AG04449 (cell line): ENCODE results near the gene PROZ.

Experiments used
- CTCF ChIA-PET: fragments of 350-600 bp; formaldehyde crosslinking; extraction: SDS; loops from one replicate; lab custom pipeline; 2021; ENCODE audit warnings: antibody characterized with exemption; lab: Yijun Ruan, JAX
- POLR2A ChIA-PET: fragments of 400-600, 350-600 bp; formaldehyde crosslinking; extraction: SDS; loops from one replicate; lab custom pipeline; 2020; ENCODE audit warnings: antibody characterized with exemption, inconsistent platforms; lab: Yijun Ruan, JAX
- DNase-seq: peaks from one replicate; pipeline ENCODE4 v3.0.0-alpha.2; 2010; ENCODE audit warnings: low read depth, low spot score
- H3K4me3 ChIP-seq: 2 replicates; pipeline ENCODE4 v1.5.1; 2011; ENCODE audit warnings: low read depth, mild to moderate bottlenecking, control low read depth, low read length
- CTCF ChIP-seq: IDR thresholded peaks from one replicate; pipeline ENCODE4 v1.5.1; 2011; ENCODE audit warnings: mild to moderate bottlenecking, moderate library complexity, low read length, control low read depth, inconsistent platforms; ENCODE audit not compliant: insufficient read depth; ENCODE audit errors: missing control alignments

The PROZ gene

GRCh38 chr13:113186061-113186900 is 27.8 kb downstream of the PROZ start:
- ChIA-PET CTCF (interaction anchor here (1.3 kb wide), 2 partner anchors 8 to 11 kb away, joined by 3 to 5 read pairs; no protein-coding TSS in a partner anchor), POLR2A (interaction anchor here (1.0 kb wide), 1 partner anchor 24 kb away, joined by 5 read pairs; the partner anchor contains the start of gene CUL4A)
- DNase-seq, result no peak
- no peak for TF ChIP-seq CTCF
- no peak overlapping the region for H3K4me3 ChIP-seq

GRCh38 chr13:113187263-113187669 is 28.8 kb downstream of the PROZ start:
- ChIA-PET CTCF (interaction anchor here (1.3 kb wide), 2 partner anchors 9 to 12 kb away, joined by 3 to 5 read pairs; no protein-coding TSS in a partner anchor), POLR2A (interaction anchor here (1.0 kb wide), 2 partner anchors 9 to 23 kb away, joined by 5 to 8 read pairs; partner anchors contain the start of gene CUL4A)
- peak; percentile 96 for DNase-seq
- no peak for TF ChIP-seq CTCF
- H3K4me3 ChIP-seq, result peak overlapping the region; percentile 1; the same call in 1 of the 2 replicates

- POLR2A ChIA-PET, result interaction anchor here (1.0 kb wide), 1 partner anchor 10 kb away, joined by 8 read pairs; no protein-coding TSS in a partner anchor
- DNase-seq, result no peak
- no peak overlapping the region for H3K4me3 ChIP-seq
- no peak for TF ChIP-seq CTCF
- CTCF ChIA-PET, result interaction anchor here (1.3 kb wide), 1 partner anchor 10 kb away, joined by 5 read pairs; no protein-coding TSS in a partner anchor
These were observed 29.6 kb downstream of the PROZ start for GRCh38 chr13:113187883-113188665.

GRCh38 chr13:113190181-113190580 is 31.7 kb downstream of the PROZ start:
- H3K4me3 ChIP-seq, result no peak overlapping the region
- no peak for DNase-seq
- ChIA-PET CTCF (interaction anchor here (1.2 kb wide), 1 partner anchor 19 kb away, joined by 3 read pairs; the partner anchor contains the start of genes CUL4A and PCID2), POLR2A (no interaction called here)
- no peak for TF ChIP-seq CTCF

GRCh38 chr13:113192279-113192678 is 33.8 kb downstream of the PROZ start:
- no peak for DNase-seq
- H3K4me3 ChIP-seq, result no peak overlapping the region
- ChIA-PET POLR2A (no interaction called here), CTCF (no interaction called here)
- TF ChIP-seq CTCF, result no peak
